CD4-positive, alpha-beta T cell (primary cell): ENCODE results near the gene N4BP2. TPM values are rescaled to one million over a fixed set of nuclear protein-coding genes. Genes with fewer than 3 reads are reported as not detected.

Experiments used
- ATAC-seq: fragments of 200-7000 bp; cut with Tn5 transposase; one replicate; pipeline ENCODE4 v1.10.0; 2022; ENCODE audit warnings: mild to moderate bottlenecking; ENCODE audit not compliant: poor library complexity
- CTCF ChIA-PET: fragments of 350-600 bp; sonication (Branson Sonifier 250); formaldehyde crosslinking; loops from one replicate; lab custom pipeline; 2021; ENCODE audit warnings: antibody characterized with exemption, inconsistent platforms; lab: Charles Lee
- POLR2A ChIA-PET: fragments of 350-600 bp; sonication (Branson Sonifier 250); formaldehyde crosslinking; loops from one replicate; lab custom pipeline; 2021; ENCODE audit warnings: antibody characterized with exemption, inconsistent platforms; lab: Charles Lee
- DNase-seq, 14 experiments: peaks; one replicate each; pipeline ENCODE4 v3.0.0-alpha.2; 2013 to 2020; ENCODE audit warnings: mixed read lengths in 2 of 14
- H3K27ac ChIP-seq, 2 donors: one replicate each; pipeline versions ENCODE4 v1.5.1 to v1.7.0; 2013; ENCODE audit warnings: low read length in 2 of 2, low read depth in 1 of 2, mild to moderate bottlenecking in 1 of 2
- H3K27me3 ChIP-seq, 2 experiments: 1 replicate in 1 of 2; 2 replicates in 1 of 2; pipeline versions ENCODE4 v1.6.1 to v1.7.0; 2013; ENCODE audit warnings: low read length in 2 of 2, control low read depth in 1 of 2, mild to moderate bottlenecking in 1 of 2, moderate library complexity in 1 of 2; ENCODE audit not compliant: insufficient read depth in 2 of 2, control insufficient read depth in 1 of 2
- H3K36me3 ChIP-seq: one replicate; pipeline ENCODE4 v1.6.1; 2013; ENCODE audit warnings: low read length, control low read depth; ENCODE audit not compliant: insufficient read depth
- H3K4me1 ChIP-seq: one replicate; pipeline ENCODE4 v1.6.1; 2013; ENCODE audit warnings: low read length, control low read depth; ENCODE audit not compliant: insufficient read depth
- H3K4me3 ChIP-seq: one replicate; pipeline ENCODE4 v1.5.1; 2013; ENCODE audit warnings: mild to moderate bottlenecking, low read length, moderate library complexity
- H3K9me3 ChIP-seq, 2 experiments: 1 replicate in 1 of 2; 2 replicates in 1 of 2; pipeline versions ENCODE4 v1.6.1 to v1.7.0; 2013; ENCODE audit warnings: low read length in 2 of 2, mild to moderate bottlenecking in 2 of 2, control low read depth in 1 of 2, moderate library complexity in 1 of 2; ENCODE audit not compliant: control insufficient read depth in 1 of 2, insufficient read depth in 1 of 2
- H3K27ac Mint-ChIP-seq: one replicate; pipeline ENCODE4 v1.8.0; 2020; ENCODE audit warnings: mixed read lengths
- H3K27me3 Mint-ChIP-seq: one replicate; pipeline ENCODE4 v1.8.0; 2021; ENCODE audit warnings: mixed read lengths
- H3K36me3 Mint-ChIP-seq: one replicate; pipeline ENCODE4 v1.8.0; 2021; ENCODE audit warnings: low read depth, mixed read lengths
- H3K4me1 Mint-ChIP-seq: one replicate; pipeline ENCODE4 v1.8.0; 2021; ENCODE audit warnings: low read depth, mixed read lengths
- H3K4me3 Mint-ChIP-seq: one replicate; pipeline ENCODE4 v1.8.0; 2020; ENCODE audit warnings: mild to moderate bottlenecking, mixed read lengths
- H3K9me3 Mint-ChIP-seq: one replicate; pipeline ENCODE4 v1.8.0; 2020; ENCODE audit warnings: mixed read lengths
- CTCF ChIP-seq: fragments of 200-600 bp; IDR thresholded peaks from one replicate; pipeline ENCODE4 v1.8.0; 2022; ENCODE audit warnings: antibody characterized with exemption, mild to moderate bottlenecking
- intact Hi-C, 2 experiments: fragments of 100-400 bp; cut with DNase I in 1 of 2; cut with micrococcal nuclease in 1 of 2; formaldehyde crosslinking; loops; one replicate each; pipeline versions ENCODE4 v1.15.1 to v1.9.0; 2023 to 2025; cut with DNase I, micrococcal nuclease
- total RNA-seq, 174 experiments: library from RNA in 2 of 174; stranded (reverse) in 2 of 174; gene quantifications; one replicate each; pipeline ENCODE4 v1.2.3 and lab custom pipeline; 2021 to 2026

N4BP2 gene
- total RNA-seq, 2 experiments from 2014 or later = 21.7 to 25.2 TPM

- CTCF ChIA-PET = no interaction called here
These were observed 15.7 kb upstream of the N4BP2 start for GRCh38 chr4:40040908-40041307.

GRCh38 chr4:40043786-40044185 lies 12.9 kb upstream of the N4BP2 start:
- DNase-seq (no peak), ATAC-seq (no peak)
- POLR2A ChIA-PET = no interaction called here
- Mint-ChIP-seq H3K27me3 (no peaks in the 10 kb centered on the region), H3K4me3 (no peak overlapping the region), H3K27ac (no peak overlapping the region), H3K36me3 (no peaks in the 10 kb centered on the region), H3K9me3 (no peaks in the 10 kb centered on the region), H3K4me1 (no peaks in the 10 kb centered on the region)
- no peak for TF ChIP-seq CTCF
- Histone ChIP-seq H3K36me3 (no peaks in the 10 kb centered on the region), H3K27me3 (no peaks in the 10 kb centered on the region), H3K4me1 (no peaks in the 10 kb centered on the region), H3K9me3 (no peaks in the 10 kb centered on the region), H3K4me3 (no peak overlapping the region), H3K27ac (no peak overlapping the region)
- CTCF ChIA-PET = no interaction called here
- intact Hi-C loops = no loop called here

More at GRCh38 chr4:40040908-40041307, 15.7 kb upstream of the N4BP2 start:
- Mint-ChIP-seq H3K27ac (no peak overlapping the region), H3K9me3 (no peaks in the 10 kb centered on the region), H3K36me3 (no peaks in the 10 kb centered on the region), H3K4me1 (no peaks in the 10 kb centered on the region), H3K27me3 (no peaks in the 10 kb centered on the region), H3K4me3 (no peak overlapping the region)
- intact Hi-C loops = no loop called here
- TF ChIP-seq CTCF = no peak
- Histone ChIP-seq H3K9me3 (no peaks in the 10 kb centered on the region), H3K27ac (no peak overlapping the region), H3K4me3 (no peak overlapping the region), H3K27me3 (no peaks in the 10 kb centered on the region), H3K4me1 (no peaks in the 10 kb centered on the region), H3K36me3 (no peaks in the 10 kb centered on the region)
- POLR2A ChIA-PET = no interaction called here
- DNase-seq (no peak), ATAC-seq (no peak)

GRCh38 chr4:40046311-40046980 lies 10.2 kb upstream of the N4BP2 start:
- no peak for TF ChIP-seq CTCF
- no peak for DNase-seq
- H3K36me3 ChIP-seq = no peaks in the 10 kb centered on the region
- H3K27me3 Mint-ChIP-seq = no peaks in the 10 kb centered on the region
- POLR2A ChIA-PET = no interaction called here
- ATAC-seq = no peak
- H3K9me3 ChIP-seq = no peaks in the 10 kb centered on the region
- no peak overlapping the region for H3K27ac ChIP-seq
- H3K4me1 ChIP-seq = no peaks in the 10 kb centered on the region
- no peak overlapping the region for H3K27ac Mint-ChIP-seq
- CTCF ChIA-PET = interaction anchor here (1.1 to 1.3 kb wide), 2 partner anchors 10 kb away, joined by 3 to 6 read pairs; partner anchors contain the start of gene N4BP2
- no peaks in the 10 kb centered on the region for H3K36me3 Mint-ChIP-seq
- no peak overlapping the region for H3K4me3 ChIP-seq
- no peaks in the 10 kb centered on the region for H3K27me3 ChIP-seq
- H3K4me1 Mint-ChIP-seq = no peaks in the 10 kb centered on the region
- H3K4me3 Mint-ChIP-seq = no peak overlapping the region
- intact Hi-C loops = no loop called here
- H3K9me3 Mint-ChIP-seq = no peaks in the 10 kb centered on the region
